Esophagus muscularis mucosa (tissue), 4 donors: ENCODE results near the gene TMEM38A.

Experiments
- CTCF ChIP-seq, 3 experiments: fragments of 200-600 bp in 2 of 3; fragments of 450-650 bp in 1 of 3; sonication (generic) in 2 of 3; IDR thresholded peaks; one replicate each; pipeline ENCODE4 v1.5.1; 2017 to 2019; ENCODE audit warnings: antibody characterized with exemption in 3 of 3, mild to moderate bottlenecking in 2 of 3, moderate library complexity in 1 of 3
- EP300 ChIP-seq: sonication (generic); formaldehyde crosslinking; IDR thresholded peaks from one replicate; pipeline ENCODE4 v1.6.1; 2017; ENCODE audit warnings: antibody characterized with exemption
- POLR2A ChIP-seq: fragments of 450-650 bp; IDR thresholded peaks from one replicate; pipeline ENCODE4 v1.6.1; 2017; ENCODE audit warnings: antibody characterized with exemption, moderate library complexity, mild to moderate bottlenecking, low read depth
- POLR2AphosphoS5 ChIP-seq, 2 donors: sonication (generic); formaldehyde crosslinking; IDR thresholded peaks; one replicate each; pipeline ENCODE4 v1.6.1; 2017; ENCODE audit warnings: antibody characterized with exemption in 2 of 2

GRCh38 chr19:16652854-16653253 is 8.1 kb upstream of the TMEM38A start:
- TF ChIP-seq CTCF (IDR thresholded peaks at IDR 0.05), result no peak
- no peak for TF ChIP-seq POLR2A
- TF ChIP-seq POLR2AphosphoS5 (IDR thresholded peaks at IDR 0.05), result peak in 1 of 2 donors; percentile 16
- TF ChIP-seq EP300, result no peak
